Measurements from ENCODE around the gene PAX7. TPM values are rescaled to one million over a fixed set of nuclear protein-coding genes. Genes with fewer than 3 reads are reported as not detected.

Gene PAX7
- total and polyA plus RNA-seq, 2 of the 4 experiments (the other 2 are of a cell fraction), result not detected

DNA sequence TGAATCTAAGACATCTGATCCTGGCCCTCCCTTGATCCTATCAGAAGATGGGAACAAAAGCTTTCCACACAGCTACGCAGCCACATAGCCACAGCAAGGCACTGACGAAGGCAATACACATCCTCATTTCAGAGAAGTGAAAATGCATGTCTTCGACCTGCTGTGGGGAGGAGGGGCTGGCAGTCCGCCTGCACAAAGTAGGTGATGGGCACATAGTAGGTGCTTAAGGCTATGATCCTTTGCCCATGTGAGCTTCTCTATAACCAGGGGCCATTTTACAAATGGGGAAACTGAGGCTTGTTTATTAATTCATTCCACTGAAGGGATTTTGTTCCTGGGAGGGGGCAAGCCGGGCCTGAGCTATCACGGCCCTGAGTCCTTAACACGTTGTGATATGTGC lies 94.2 kb downstream of the PAX7 start:
- POLR2A ChIA-PET (ENCODE audit: unreplicated experiment), result no interaction called here
- ATAC-seq (ENCODE audit: low read depth), result no peak

More for the DNA sequence above, 94.2 kb downstream of the PAX7 start:
- dilution Hi-C loops (cut with HindIII; ENCODE audit: low sequenced_read_pairs, unreplicated experiment) (no loop called here), intact Hi-C loops (cut with micrococcal nuclease) (no loop called here), in situ Hi-C loops (cut with MboI; ENCODE audit: low sequenced_read_pairs) (no loop called here)
- H2AK5ac ChIP-seq (ENCODE audit: low read depth, low read length), result no peak overlapping the region
- H2BK120ac ChIP-seq (ENCODE audit: low read depth, low read length), result no peak overlapping the region
- no peak overlapping the region for H4K91ac ChIP-seq (ENCODE audit: insufficient read depth, low read depth, low read length)
- H3K18ac ChIP-seq (ENCODE audit: low read depth, low read length), result no peak overlapping the region
- H3K9ac ChIP-seq (ENCODE audit: low read depth, low read length), result no peak overlapping the region
- H4K5ac ChIP-seq (ENCODE audit: low read depth, low read length), result no peak overlapping the region
- H3K27me3 ChIP-seq (ENCODE audit: control insufficient read depth, insufficient read depth, low read length), result peaks cover 18% of the 10 kb centered on the region
- no peak overlapping the region for H3K4me3 ChIP-seq (ENCODE audit: insufficient read depth, low read depth, low read length)
- H2BK5ac ChIP-seq (ENCODE audit: low read depth, low read length, poor library complexity, severe bottlenecking), result no peak overlapping the region
- H3K9me3 ChIP-seq (ENCODE audit: control insufficient read depth, insufficient read depth, low read length), result no peaks in the 10 kb centered on the region
- DNase-seq, result no peak
- H3K4me1 ChIP-seq (ENCODE audit: control insufficient read depth, insufficient read depth, low read length), result no peaks in the 10 kb centered on the region
- no peaks in the 10 kb centered on the region for H3K79me1 ChIP-seq (ENCODE audit: low read depth in 1 of 2, low read length in 2 of 2)
- TF ChIP-seq, protein P1, sequence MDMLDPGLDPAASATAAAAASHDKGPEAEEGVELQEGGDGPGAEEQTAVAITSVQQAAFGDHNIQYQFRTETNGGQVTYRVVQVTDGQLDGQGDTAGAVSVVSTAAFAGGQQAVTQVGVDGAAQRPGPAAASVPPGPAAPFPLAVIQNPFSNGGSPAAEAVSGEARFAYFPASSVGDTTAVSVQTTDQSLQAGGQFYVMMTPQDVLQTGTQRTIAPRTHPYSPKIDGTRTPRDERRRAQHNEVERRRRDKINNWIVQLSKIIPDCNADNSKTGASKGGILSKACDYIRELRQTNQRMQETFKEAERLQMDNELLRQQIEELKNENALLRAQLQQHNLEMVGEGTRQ (IDR thresholded peaks at IDR 0.05; ENCODE audit: low read depth, low read length), result no peak
- no peak for TF ChIP-seq MXI1 (IDR thresholded peaks at IDR 0.05; ENCODE audit: borderline replicate concordance, low read depth, low read length)
- TF ChIP-seq, protein P2, sequence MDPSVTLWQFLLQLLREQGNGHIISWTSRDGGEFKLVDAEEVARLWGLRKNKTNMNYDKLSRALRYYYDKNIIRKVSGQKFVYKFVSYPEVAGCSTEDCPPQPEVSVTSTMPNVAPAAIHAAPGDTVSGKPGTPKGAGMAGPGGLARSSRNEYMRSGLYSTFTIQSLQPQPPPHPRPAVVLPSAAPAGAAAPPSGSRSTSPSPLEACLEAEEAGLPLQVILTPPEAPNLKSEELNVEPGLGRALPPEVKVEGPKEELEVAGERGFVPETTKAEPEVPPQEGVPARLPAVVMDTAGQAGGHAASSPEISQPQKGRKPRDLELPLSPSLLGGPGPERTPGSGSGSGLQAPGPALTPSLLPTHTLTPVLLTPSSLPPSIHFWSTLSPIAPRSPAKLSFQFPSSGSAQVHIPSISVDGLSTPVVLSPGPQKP (IDR thresholded peaks at IDR 0.05; ENCODE audit: borderline replicate concordance, low read depth, low read length), result no peak
- TF ChIP-seq RCOR1 (IDR thresholded peaks at IDR 0.05; ENCODE audit: insufficient replicate concordance, low read length), result no peak
- TF ChIP-seq MAFK (IDR thresholded peaks at IDR 0.05; ENCODE audit: low read depth, low read length), result no peak
- no peak for TF ChIP-seq NFE2L2 (IDR thresholded peaks at IDR 0.05; ENCODE audit: low read depth, low read length)
- TF ChIP-seq MAZ (IDR thresholded peaks at IDR 0.05; ENCODE audit: borderline replicate concordance, low read depth, low read length), result no peak
- TF ChIP-seq POLR2A (IDR thresholded peaks at IDR 0.05; ENCODE audit: low read depth, low read length), result no peak
- TF ChIP-seq BHLHE40 (IDR thresholded peaks at IDR 0.05; ENCODE audit: low read depth, low read length), result no peak
- no peak for TF ChIP-seq RAD21 (IDR thresholded peaks at IDR 0.05; ENCODE audit: low read length)
- TF ChIP-seq, protein P3, sequence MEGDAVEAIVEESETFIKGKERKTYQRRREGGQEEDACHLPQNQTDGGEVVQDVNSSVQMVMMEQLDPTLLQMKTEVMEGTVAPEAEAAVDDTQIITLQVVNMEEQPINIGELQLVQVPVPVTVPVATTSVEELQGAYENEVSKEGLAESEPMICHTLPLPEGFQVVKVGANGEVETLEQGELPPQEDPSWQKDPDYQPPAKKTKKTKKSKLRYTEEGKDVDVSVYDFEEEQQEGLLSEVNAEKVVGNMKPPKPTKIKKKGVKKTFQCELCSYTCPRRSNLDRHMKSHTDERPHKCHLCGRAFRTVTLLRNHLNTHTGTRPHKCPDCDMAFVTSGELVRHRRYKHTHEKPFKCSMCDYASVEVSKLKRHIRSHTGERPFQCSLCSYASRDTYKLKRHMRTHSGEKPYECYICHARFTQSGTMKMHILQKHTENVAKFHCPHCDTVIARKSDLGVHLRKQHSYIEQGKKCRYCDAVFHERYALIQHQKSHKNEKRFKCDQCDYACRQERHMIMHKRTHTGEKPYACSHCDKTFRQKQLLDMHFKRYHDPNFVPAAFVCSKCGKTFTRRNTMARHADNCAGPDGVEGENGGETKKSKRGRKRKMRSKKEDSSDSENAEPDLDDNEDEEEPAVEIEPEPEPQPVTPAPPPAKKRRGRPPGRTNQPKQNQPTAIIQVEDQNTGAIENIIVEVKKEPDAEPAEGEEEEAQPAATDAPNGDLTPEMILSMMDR (conservative IDR thresholded peaks at IDR 0.05; ENCODE audit: low read depth, low read length), result no peak
- no peak for TF ChIP-seq CHD1 (IDR thresholded peaks at IDR 0.05; ENCODE audit: low read depth, low read length)
- no peak for TF ChIP-seq CEBPB (IDR thresholded peaks at IDR 0.05; ENCODE audit: low read depth, low read length)
- TF ChIP-seq RFX5 (IDR thresholded peaks at IDR 0.05; ENCODE audit: low read depth, low read length), result no peak
- TF ChIP-seq FOS (IDR thresholded peaks at IDR 0.05; ENCODE audit: low read depth, low read length), result no peak
- no peak for TF ChIP-seq SMC3 (IDR thresholded peaks at IDR 0.05; ENCODE audit: low read depth, low read length)
- CTCF ChIA-PET, result no interaction called here
- no peak overlapping the region for H3K4ac ChIP-seq (ENCODE audit: low read depth, low read length)
- no peak overlapping the region for H2BK20ac ChIP-seq (ENCODE audit: low read depth, low read length)
- H3K14ac ChIP-seq (replicated peaks; ENCODE audit: low read depth, low read length), result no peak overlapping the region
- no peak overlapping the region for H4K8ac ChIP-seq (ENCODE audit: low read depth in 2 of 2, low read length in 2 of 2)
- H4K20me1 ChIP-seq (ENCODE audit: insufficient read depth, low read length), result no peaks in the 10 kb centered on the region
- H2BK15ac ChIP-seq (ENCODE audit: low read depth, low read length), result no peak overlapping the region
- no peaks in the 10 kb centered on the region for H3K9me1 ChIP-seq (ENCODE audit: insufficient read depth, low read length)
- 28% methylated on average over 2 of the region's 7 CpGs; no CpG with 5 or more reads in 1 of the 2 experiments for WGBS, 2 experiments (ENCODE audit: extremely low coverage in 2 of 2, insufficient read length in 1 of 2)
- H2AFZ ChIP-seq (replicated peaks; ENCODE audit: low read length, poor library complexity), result no peak overlapping the region
- no peak overlapping the region for H3K23ac ChIP-seq (ENCODE audit: low read depth, low read length)
- BruUV-seq (replicated peaks), result no TSS peak
- no peak overlapping the region for H2AK9ac ChIP-seq (replicated peaks; ENCODE audit: low read depth, low read length, poor library complexity)
- no peak overlapping the region for H3K27ac ChIP-seq (ENCODE audit: insufficient read depth, low read length)
- no peak overlapping the region for H3K4me2 ChIP-seq (ENCODE audit: low read depth, low read length)
- H3K56ac ChIP-seq (ENCODE audit: extremely low read depth, insufficient read depth, low read length), result no peak overlapping the region
- no peaks in the 10 kb centered on the region for H3K36me3 ChIP-seq (ENCODE audit: control insufficient read depth, insufficient read depth, low read length)

Measured in IMR-90 (cell line).